Uterus (tissue), 2 donors: ENCODE measurements around the gene STT3A.

Source experiments
- POLR2A ChIP-seq, 2 donors: fragments of 450-650 bp; IDR thresholded peaks; one replicate each; pipeline ENCODE4 v1.6.1; 2016; ENCODE audit warnings: antibody characterized with exemption in 2 of 2, mild to moderate bottlenecking in 1 of 2, moderate library complexity in 1 of 2
- TF ChIP-seq, protein P1 (sequence below), 4 experiments: fragments of 200-600 bp in 2 of 4; fragments of 450-650 bp in 2 of 4; sonication (generic) in 2 of 4; IDR thresholded peaks; one replicate each; pipeline ENCODE4 v1.5.1; 2016 to 2019; ENCODE audit warnings: antibody characterized with exemption in 4 of 4, mild to moderate bottlenecking in 2 of 4, moderate library complexity in 1 of 4

- TF ChIP-seq, protein P1, sequence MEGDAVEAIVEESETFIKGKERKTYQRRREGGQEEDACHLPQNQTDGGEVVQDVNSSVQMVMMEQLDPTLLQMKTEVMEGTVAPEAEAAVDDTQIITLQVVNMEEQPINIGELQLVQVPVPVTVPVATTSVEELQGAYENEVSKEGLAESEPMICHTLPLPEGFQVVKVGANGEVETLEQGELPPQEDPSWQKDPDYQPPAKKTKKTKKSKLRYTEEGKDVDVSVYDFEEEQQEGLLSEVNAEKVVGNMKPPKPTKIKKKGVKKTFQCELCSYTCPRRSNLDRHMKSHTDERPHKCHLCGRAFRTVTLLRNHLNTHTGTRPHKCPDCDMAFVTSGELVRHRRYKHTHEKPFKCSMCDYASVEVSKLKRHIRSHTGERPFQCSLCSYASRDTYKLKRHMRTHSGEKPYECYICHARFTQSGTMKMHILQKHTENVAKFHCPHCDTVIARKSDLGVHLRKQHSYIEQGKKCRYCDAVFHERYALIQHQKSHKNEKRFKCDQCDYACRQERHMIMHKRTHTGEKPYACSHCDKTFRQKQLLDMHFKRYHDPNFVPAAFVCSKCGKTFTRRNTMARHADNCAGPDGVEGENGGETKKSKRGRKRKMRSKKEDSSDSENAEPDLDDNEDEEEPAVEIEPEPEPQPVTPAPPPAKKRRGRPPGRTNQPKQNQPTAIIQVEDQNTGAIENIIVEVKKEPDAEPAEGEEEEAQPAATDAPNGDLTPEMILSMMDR (IDR thresholded peaks at IDR 0.05), result no peak
- TF ChIP-seq POLR2A (IDR thresholded peaks at IDR 0.05), result no peak
These were observed 33.8 kb downstream of the STT3A start for GRCh38 chr11:125626288-125626950.
